ENCODE results near the gene IL11. TPM values are rescaled to one million over a fixed set of nuclear protein-coding genes. Genes with fewer than 3 reads are reported as not detected.

The IL11 gene
- total and polyA plus RNA-seq, 2 of the 8 experiments (the other 6 are each of a cell fraction or from before 2014, with no cell fraction given) = 1.7 to 2.8 TPM

DNA sequence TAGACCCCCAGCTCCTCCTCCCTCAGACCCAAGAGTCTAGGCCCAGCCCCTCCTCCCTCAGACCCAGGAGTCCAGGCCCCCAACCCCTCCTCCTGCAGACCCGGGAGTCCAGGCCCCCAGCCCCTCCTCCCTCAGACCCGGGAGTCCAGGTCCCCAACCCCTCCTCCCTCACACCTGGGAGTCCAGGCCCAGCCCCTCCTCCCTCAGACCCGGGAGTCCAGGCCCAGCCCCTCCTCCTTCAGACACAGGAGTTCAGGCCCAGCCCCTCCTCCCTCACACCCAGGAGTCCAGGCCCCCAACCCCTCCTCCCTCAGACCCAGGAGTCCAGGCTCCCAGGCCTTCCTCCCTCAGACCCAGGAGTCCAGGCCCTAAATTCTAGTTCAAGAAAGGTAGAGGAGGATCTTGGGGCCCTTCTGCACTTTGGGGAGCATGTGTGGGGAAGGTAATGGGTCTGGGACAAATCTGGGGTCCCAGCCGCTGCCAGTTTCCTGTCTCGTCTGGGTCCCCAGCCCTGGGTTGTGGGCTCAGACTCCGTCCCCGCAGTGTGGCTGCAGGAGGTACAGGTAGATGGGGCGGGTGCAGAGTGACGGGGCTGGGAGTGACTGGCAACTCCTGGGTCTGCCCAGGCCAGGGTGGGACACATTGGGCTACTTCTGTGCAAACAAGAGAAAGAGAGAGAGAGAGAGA, 3.2 kb upstream of the IL11 start:
- Histone ChIP-seq H3K79me2 (ENCODE audit: control insufficient read depth in 1 of 2, insufficient read depth in 2 of 2, low read length in 2 of 2) (no peaks in the 10 kb centered on the region), H3K23ac (ENCODE audit: insufficient read length) (no peak overlapping the region), H3K9me3 (ENCODE audit: insufficient read depth in 2 of 2, low read depth in 1 of 2, low read length in 1 of 2) (no peaks in the 10 kb centered on the region), H2BK12ac (ENCODE audit: low read depth, low read length) (peak overlapping the region; percentile 39; the same call in 1 of the 2 replicates), H4K8ac (ENCODE audit: extremely low read depth, insufficient read depth, low read length) (no peak overlapping the region), H3K23me2 (ENCODE audit: low read depth, low read length) (peaks cover 25% of the 10 kb centered on the region), H3K36me3 (ENCODE audit: control insufficient read depth in 2 of 4, insufficient read depth in 4 of 4, low read length in 3 of 4) (no peaks in the 10 kb centered on the region), H3K27ac (ENCODE audit: low read depth, low read length) (no peak overlapping the region), H3K4me1 (replicated peaks in 1 of 4; ENCODE audit: control insufficient read depth in 3 of 4, insufficient read depth in 4 of 4, low read length in 3 of 4) (peaks cover 5 to 54% (median 43%) of the 10 kb centered on the region in 4 experiments), H3K4me2 (ENCODE audit: insufficient read depth in 1 of 2, low read depth in 2 of 2, low read length in 2 of 2) (peak overlapping the region; percentile 39 to 56; a peak in 2 of 4 replicates), H2BK120ac (replicated peaks; ENCODE audit: low read depth, low read length) (no peak overlapping the region), H2BK5ac (ENCODE audit: low read depth, low read length) (peak overlapping the region; percentile 52; the same call in 1 of the 2 replicates), H3K4ac (replicated peaks; ENCODE audit: insufficient read length, low read depth, low read length) (no peak overlapping the region), H3K79me1 (ENCODE audit: low read depth, low read length) (no peaks in the 10 kb centered on the region), H3K18ac (ENCODE audit: extremely low read depth, low read length) (peak overlapping the region; percentile 71; the same call in 1 of the 2 replicates), H2AFZ (ENCODE audit: low read length) (no peak overlapping the region), H3K27me3 (replicated peaks in 1 of 4; ENCODE audit: control insufficient read depth in 3 of 4, extremely low read depth in 1 of 4, insufficient read depth in 3 of 4, low read length in 3 of 4) (peaks cover 16 to 51% (median 41%) of the 10 kb centered on the region in 4 experiments), H3K56ac (replicated peaks; ENCODE audit: insufficient read length, low read depth, low read length) (no peak overlapping the region), H3K9ac (replicated peaks in 1 of 4; ENCODE audit: extremely low read depth in 1 of 4, low read depth in 3 of 4, low read length in 3 of 4) (no peak overlapping the region), H4K91ac (replicated peaks; ENCODE audit: insufficient read length, low read length) (peak overlapping the region; percentile 25), H4K5ac (ENCODE audit: insufficient read length, low read depth, low read length) (no peak overlapping the region), H2AK5ac (ENCODE audit: low read depth, low read length) (no peak overlapping the region), H2BK15ac (ENCODE audit: low read length) (no peak overlapping the region), H3K14ac (ENCODE audit: insufficient read length) (no peak overlapping the region), H2BK20ac (ENCODE audit: low read length) (no peak overlapping the region), H4K20me1 (replicated peaks in 1 of 2; ENCODE audit: control insufficient read depth in 1 of 2, insufficient read depth in 2 of 2, low read length in 2 of 2) (no peaks in the 10 kb centered on the region), H3K4me3 (ENCODE audit: extremely low read depth in 1 of 4, insufficient read depth in 2 of 4, low read depth in 3 of 4, low read length in 4 of 4) (peak overlapping the region in 2 of 4 experiments; percentile 10 to 42; a peak in 3 of 8 replicates)
- DNase-seq (ENCODE audit: low read depth in 1 of 2, low spot score in 2 of 2) (no peak), FAIRE-seq (no peak)
- ChIA-PET POLR2A (ENCODE audit: partially characterized antibody) (interaction anchor here (0.6 to 7.1 kb wide), 14 partner anchors 8 to 72 kb away, joined by 3 to 58 read pairs (median 4); partner anchors contain the start of genes KMT5C, RPL28, TMEM238 and UBE2S), CTCF (ENCODE audit: partially characterized antibody) (interaction anchor here (0.6 to 1.2 kb wide), 2 partner anchors 82 to 197 kb away, joined by 3 read pairs; no protein-coding TSS in a partner anchor)
- WGBS, 2 experiments (ENCODE audit: extremely low coverage in 1 of 2, insufficient coverage in 1 of 2, insufficient read length in 1 of 2, insufficient replicate concordance in 2 of 2, low coverage in 1 of 2, low lambda C conversion rate in 2 of 2, missing lambda C conversion rate in 1 of 2) = 43% methylated on average over 6 of the region's 9 CpGs; no CpG with 5 or more reads in 1 of the 2 experiments
- TF ChIP-seq KDM1A (IDR thresholded peaks at IDR 0.05; ENCODE audit: borderline replicate concordance, low read length) = no peak
- no peak for TF ChIP-seq PHF8 (conservative IDR thresholded peaks at IDR 0.05; ENCODE audit: low read depth, low read length)
- no peak for TF ChIP-seq TBP (IDR thresholded peaks at IDR 0.05; ENCODE audit: low read depth, low read length)
- TF ChIP-seq EZH2 (IDR thresholded peaks at IDR 0.05; ENCODE audit: low read depth, low read length, severe bottlenecking) = peak; percentile 27
- TF ChIP-seq, protein P1, sequence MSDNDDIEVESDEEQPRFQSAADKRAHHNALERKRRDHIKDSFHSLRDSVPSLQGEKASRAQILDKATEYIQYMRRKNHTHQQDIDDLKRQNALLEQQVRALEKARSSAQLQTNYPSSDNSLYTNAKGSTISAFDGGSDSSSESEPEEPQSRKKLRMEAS (IDR thresholded peaks at IDR 0.05) = no peak
- TF ChIP-seq SIRT6 (IDR thresholded peaks at IDR 0.05; ENCODE audit: low read length) = no peak
- TF ChIP-seq SP2 (IDR thresholded peaks at IDR 0.05; ENCODE audit: low read length) = no peak
- TF ChIP-seq HDAC2 (IDR thresholded peaks at IDR 0.05; ENCODE audit: borderline replicate concordance in 1 of 2, low read depth in 2 of 2, low read length in 2 of 2) = no peak
